Measurements from ENCODE around the gene ASB5. TPM values are rescaled to one million over a fixed set of nuclear protein-coding genes. Genes with fewer than 3 reads are reported as not detected.

ASB5 gene
- total RNA-seq, 1 donor from 2014 or later, result 4.3 TPM

DNA sequence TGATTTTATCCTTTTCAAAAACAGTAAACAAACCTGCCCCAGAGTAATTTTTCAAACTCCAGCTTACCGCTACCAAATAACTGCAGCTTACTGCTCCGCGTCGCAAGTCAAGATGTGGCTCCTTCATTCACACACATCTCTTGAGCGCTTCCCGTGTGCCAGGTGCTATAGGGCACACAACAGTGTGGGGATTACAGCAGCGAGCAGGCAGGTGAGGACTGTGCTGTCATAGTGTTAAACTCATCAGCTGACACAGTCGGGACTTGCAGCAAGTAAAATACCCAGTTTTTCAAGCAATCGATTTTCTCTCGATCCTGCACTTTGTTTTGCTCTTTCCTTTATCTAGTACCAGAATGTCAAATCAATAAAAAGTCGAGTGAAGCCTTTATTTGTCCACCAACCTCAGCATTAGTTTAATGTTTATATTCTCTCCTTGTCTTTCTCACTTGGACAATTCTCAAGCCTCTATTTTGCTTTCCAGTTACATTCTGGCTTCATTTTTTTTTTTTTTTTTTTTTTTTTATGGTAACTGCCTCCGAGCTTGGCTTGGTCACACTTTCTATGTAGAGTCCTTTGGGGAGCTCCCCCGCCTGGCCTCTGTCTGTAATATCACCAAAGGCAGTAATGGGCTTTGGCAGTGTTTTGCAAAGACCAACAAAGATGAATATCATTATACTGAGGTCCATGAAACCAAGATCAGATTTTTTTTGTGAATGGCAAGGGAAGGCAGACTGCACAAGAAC lies 8.3 kb upstream of the ASB5 start:
- Histone ChIP-seq H3K4me3 (no peak overlapping the region), H3K27ac (replicated peaks) (no peak overlapping the region), H3K27me3 (ENCODE audit: low read depth) (no peaks in the 10 kb centered on the region), H3K9me3 (replicated peaks) (no peaks in the 10 kb centered on the region), H3K36me3 (no peaks in the 10 kb centered on the region), H3K4me1 (no peaks in the 10 kb centered on the region)
- TF ChIP-seq, protein P1, sequence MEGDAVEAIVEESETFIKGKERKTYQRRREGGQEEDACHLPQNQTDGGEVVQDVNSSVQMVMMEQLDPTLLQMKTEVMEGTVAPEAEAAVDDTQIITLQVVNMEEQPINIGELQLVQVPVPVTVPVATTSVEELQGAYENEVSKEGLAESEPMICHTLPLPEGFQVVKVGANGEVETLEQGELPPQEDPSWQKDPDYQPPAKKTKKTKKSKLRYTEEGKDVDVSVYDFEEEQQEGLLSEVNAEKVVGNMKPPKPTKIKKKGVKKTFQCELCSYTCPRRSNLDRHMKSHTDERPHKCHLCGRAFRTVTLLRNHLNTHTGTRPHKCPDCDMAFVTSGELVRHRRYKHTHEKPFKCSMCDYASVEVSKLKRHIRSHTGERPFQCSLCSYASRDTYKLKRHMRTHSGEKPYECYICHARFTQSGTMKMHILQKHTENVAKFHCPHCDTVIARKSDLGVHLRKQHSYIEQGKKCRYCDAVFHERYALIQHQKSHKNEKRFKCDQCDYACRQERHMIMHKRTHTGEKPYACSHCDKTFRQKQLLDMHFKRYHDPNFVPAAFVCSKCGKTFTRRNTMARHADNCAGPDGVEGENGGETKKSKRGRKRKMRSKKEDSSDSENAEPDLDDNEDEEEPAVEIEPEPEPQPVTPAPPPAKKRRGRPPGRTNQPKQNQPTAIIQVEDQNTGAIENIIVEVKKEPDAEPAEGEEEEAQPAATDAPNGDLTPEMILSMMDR (IDR thresholded peaks at IDR 0.05; ENCODE audit: borderline replicate concordance), result peak; percentile 69
- DNase-seq, result peak; percentile 37
- intact Hi-C loops (cut with micrococcal nuclease), result loop anchor here (10.0 kb wide), 1 partner anchor 123 kb away; no protein-coding TSS in a partner anchor

DNA sequence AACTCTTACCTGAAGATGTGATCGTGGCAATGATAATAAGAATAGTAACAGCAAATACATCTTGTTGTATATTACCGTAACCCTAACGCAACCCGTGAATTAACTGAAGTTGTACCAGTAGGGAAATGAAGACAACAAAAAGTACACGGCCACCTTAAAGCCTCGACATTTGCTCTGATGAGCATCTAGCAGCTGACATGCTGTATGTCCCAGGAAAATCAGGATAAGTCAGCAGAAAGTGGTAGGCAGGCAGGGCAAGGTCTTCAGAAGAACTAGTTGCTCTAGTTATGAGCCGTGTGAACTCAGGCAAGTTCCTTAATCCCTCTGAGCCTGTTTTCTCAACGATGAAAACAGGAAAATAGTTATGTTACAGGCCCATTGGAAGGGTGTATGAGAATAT lies 7.7 kb upstream of the ASB5 start:
- intact Hi-C loops (cut with micrococcal nuclease), result loop anchor here (10.0 kb wide), 1 partner anchor 122 kb away; no protein-coding TSS in a partner anchor
- H3K27ac ChIP-seq (replicated peaks), result no peak overlapping the region
- DNase-seq, result no peak

DNA sequence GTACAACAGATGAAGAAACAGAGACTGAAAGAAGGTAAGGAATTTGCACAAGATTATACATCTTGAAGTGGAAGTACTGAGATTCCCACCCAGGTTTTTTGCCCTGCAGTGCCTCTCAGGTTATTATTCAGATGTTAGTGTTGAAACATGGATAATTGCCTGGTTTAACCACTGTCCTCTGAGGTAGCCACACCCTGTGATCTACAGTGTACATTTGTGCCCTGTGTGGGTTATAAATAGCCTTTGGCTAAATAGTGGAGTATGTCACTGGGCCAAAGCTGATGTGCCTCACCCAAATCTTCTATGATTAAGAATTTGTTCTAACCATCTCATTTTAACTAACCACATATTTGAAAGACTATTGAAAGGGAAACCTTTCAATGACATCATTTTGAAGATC lies 5.4 kb upstream of the ASB5 start:
- TF ChIP-seq, protein P1 (IDR thresholded peaks at IDR 0.05; ENCODE audit: borderline replicate concordance), result no peak
- Histone ChIP-seq H3K4me3 (no peak overlapping the region), H3K9me3 (replicated peaks) (no peaks in the 10 kb centered on the region), H3K27ac (replicated peaks) (no peak overlapping the region), H3K4me1 (no peaks in the 10 kb centered on the region), H3K27me3 (ENCODE audit: low read depth) (no peaks in the 10 kb centered on the region), H3K36me3 (no peaks in the 10 kb centered on the region)
- intact Hi-C loops (cut with micrococcal nuclease), result loop anchor here (10.0 kb wide), 1 partner anchor 120 kb away; no protein-coding TSS in a partner anchor
- DNase-seq, result no peak

More for the DNA sequence above, 7.7 kb upstream of the ASB5 start:
- Histone ChIP-seq H3K27me3 (ENCODE audit: low read depth) (no peaks in the 10 kb centered on the region), H3K4me3 (no peak overlapping the region), H3K36me3 (no peaks in the 10 kb centered on the region), H3K4me1 (no peaks in the 10 kb centered on the region), H3K9me3 (replicated peaks) (no peaks in the 10 kb centered on the region)
- TF ChIP-seq, protein P1 (IDR thresholded peaks at IDR 0.05; ENCODE audit: borderline replicate concordance), result no peak

DNA sequence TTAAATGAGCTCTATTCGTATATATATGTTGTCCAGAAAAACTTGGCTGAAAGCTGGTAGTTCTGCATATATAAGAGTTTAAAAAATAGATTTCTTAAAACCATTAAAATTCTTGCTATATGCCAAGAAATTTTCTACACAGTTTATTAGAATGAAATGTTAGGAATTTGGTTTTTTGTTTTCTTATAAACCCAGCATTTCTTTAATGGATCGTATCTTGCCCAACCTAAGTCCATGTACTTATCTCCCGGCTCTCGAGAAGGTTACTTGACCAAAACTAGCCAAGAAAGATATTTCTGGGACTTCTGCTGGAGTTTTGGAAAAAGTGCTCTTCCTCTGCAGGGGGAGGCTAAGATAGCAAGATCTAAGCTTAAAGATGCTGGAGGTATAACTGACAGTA lies 4.7 kb upstream of the ASB5 start:
- Histone ChIP-seq H3K27ac (replicated peaks) (no peak overlapping the region), H3K4me1 (no peaks in the 10 kb centered on the region)
- intact Hi-C loops (cut with micrococcal nuclease), result loop anchor here (10.0 kb wide), 1 partner anchor 119 kb away; no protein-coding TSS in a partner anchor

DNA sequence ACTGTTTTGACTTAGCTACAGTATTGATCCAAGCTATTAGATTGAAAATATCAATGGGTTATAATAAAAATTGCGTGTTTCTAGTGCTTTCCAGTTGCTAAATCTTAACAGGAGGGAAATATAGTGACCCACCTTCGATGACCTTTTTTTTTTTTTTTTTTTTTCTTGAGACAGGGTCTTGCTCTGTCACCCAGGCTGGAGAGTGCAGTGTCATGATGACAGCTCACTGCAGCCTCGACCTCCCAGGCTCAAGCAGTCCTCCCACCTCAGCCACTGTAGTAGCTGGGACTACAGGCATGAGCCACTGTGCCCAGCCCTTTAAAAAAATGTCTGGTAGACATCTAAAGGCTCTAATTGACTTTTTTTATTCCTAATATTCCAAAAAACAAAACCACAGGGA lies 3.8 kb upstream of the ASB5 start:
- Histone ChIP-seq H3K36me3 (no peaks in the 10 kb centered on the region), H3K4me3 (no peak overlapping the region), H3K9me3 (replicated peaks) (no peaks in the 10 kb centered on the region), H3K4me1 (no peaks in the 10 kb centered on the region), H3K27me3 (ENCODE audit: low read depth) (no peaks in the 10 kb centered on the region), H3K27ac (replicated peaks) (no peak overlapping the region)
- no peak for DNase-seq
- intact Hi-C loops (cut with micrococcal nuclease), result loop anchor here (10.0 kb wide), 1 partner anchor 118 kb away; no protein-coding TSS in a partner anchor
- TF ChIP-seq, protein P1 (IDR thresholded peaks at IDR 0.05; ENCODE audit: borderline replicate concordance), result no peak

More for the DNA sequence above, 4.7 kb upstream of the ASB5 start:
- no peak overlapping the region for H3K4me3 ChIP-seq
- H3K9me3 ChIP-seq (replicated peaks), result no peaks in the 10 kb centered on the region
- H3K27me3 ChIP-seq (ENCODE audit: low read depth), result no peaks in the 10 kb centered on the region
- DNase-seq, result no peak
- H3K36me3 ChIP-seq, result no peaks in the 10 kb centered on the region
- TF ChIP-seq, protein P1 (IDR thresholded peaks at IDR 0.05; ENCODE audit: borderline replicate concordance), result no peak
